Measurements from ENCODE around the gene LRG1.

DNA sequence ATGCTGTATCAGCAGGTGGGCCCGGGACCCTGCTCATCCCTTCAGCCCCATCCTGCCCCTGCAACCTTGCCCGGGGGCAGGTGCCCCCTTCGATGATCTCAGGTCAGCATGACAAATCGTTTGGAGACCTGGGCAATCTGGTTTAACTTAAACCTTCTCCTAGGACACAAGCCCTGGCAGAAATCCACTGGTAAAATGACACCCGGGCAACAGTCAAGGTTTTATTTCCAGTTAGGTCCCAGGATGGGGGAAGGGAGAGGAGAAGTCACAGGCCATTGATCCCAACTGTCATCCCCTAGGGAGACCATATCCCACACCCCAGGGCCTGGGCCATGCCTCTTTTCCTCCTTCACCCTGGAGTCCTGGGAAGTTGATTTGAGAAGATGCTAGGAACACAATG is 3.0 kb downstream of the LRG1 start:
- TF ChIP-seq REST (IDR thresholded peaks at IDR 0.05; ENCODE audit: insufficient read depth in 1 of 2, low read depth in 2 of 2, low read length in 2 of 2) (no peak), POLR2AphosphoS5 (IDR thresholded peaks at IDR 0.05; ENCODE audit: low read depth, low read length) (no peak), SIN3A (IDR thresholded peaks at IDR 0.05; ENCODE audit: borderline replicate concordance, insufficient read depth, low read length) (no peak), TAF1 (IDR thresholded peaks at IDR 0.05; ENCODE audit: borderline replicate concordance, insufficient read depth, low read length) (no peak), FOXP2 (optimal IDR thresholded peaks at IDR 0.05; ENCODE audit: borderline replicate concordance, extremely low read depth, extremely low read length, insufficient read depth) (no peak)

Measured in PFSK-1 (cell line).